ENCODE measurements around the gene SPHK2. TPM values are rescaled to one million over a fixed set of nuclear protein-coding genes. Genes with fewer than 3 reads are reported as not detected.

The SPHK2 gene
- polyA plus RNA-seq, 1 of the 3 experiments (the other 2 are of a cell fraction), result 14.8 TPM

DNA sequence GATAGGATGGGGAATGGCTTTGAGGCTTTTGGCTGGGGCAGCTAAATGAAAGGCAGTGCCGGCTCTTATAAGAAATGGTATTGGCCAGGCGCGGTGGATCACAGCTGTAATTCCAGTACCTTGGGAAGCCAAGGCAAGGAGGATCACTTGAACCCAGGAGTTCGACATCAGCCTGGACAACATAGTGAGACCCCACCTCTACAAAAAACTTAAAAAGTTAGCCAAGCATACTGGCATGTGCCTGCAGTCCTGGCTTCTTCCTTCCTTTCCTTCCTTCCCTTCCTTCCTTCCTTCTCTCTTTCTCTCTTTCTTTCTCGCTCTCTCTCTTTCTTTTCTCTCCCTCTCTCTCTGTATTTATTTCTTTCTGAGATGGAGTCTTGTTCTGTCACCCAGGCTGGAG lies 23.6 kb downstream of the SPHK2 start:
- H3K4me1 ChIP-seq (ENCODE audit: control insufficient read depth in 1 of 2, insufficient read depth in 2 of 2, low read depth in 1 of 2, low read length in 1 of 2), result peaks cover 10 to 13% of the 10 kb centered on the region in 2 experiments; a peak in 2 of 4 replicates
- no peaks in the 10 kb centered on the region for H3K36me3 ChIP-seq (replicated peaks in 1 of 2; ENCODE audit: control insufficient read depth in 1 of 2, insufficient read depth in 2 of 2, low read length in 1 of 2)
- ChIA-PET CTCF (interaction anchor here (1.2 to 1.9 kb wide), 2 partner anchors 73 to 145 kb away, joined by 4 to 5 read pairs; no protein-coding TSS in a partner anchor), POLR2A (interaction anchor here (0.7 kb wide), 2 partner anchors 9 to 29 kb away, joined by 3 read pairs; no protein-coding TSS in a partner anchor)
- H3K27me3 ChIP-seq (ENCODE audit: insufficient read depth), result no peaks in the 10 kb centered on the region
- no peak overlapping the region for H3K27ac ChIP-seq (ENCODE audit: low read depth in 2 of 2, low read length in 1 of 2)
- no peak for DNase-seq
- H3K9ac ChIP-seq, result no peak overlapping the region
- no peak overlapping the region for H2AFZ ChIP-seq (ENCODE audit: low read depth)
- TF ChIP-seq MXI1 (IDR thresholded peaks at IDR 0.05; ENCODE audit: low read depth, low read length) (no peak), FOXM1 (IDR thresholded peaks at IDR 0.05; ENCODE audit: low read depth) (no peak), REST (IDR thresholded peaks at IDR 0.05; ENCODE audit: low read depth, low read length) (no peak), TCF12 (IDR thresholded peaks at IDR 0.05) (no peak), ELF1 (IDR thresholded peaks at IDR 0.05) (no peak), USF1 (IDR thresholded peaks at IDR 0.05; ENCODE audit: borderline replicate concordance, low read depth) (no peak), SIN3A (IDR thresholded peaks at IDR 0.05; ENCODE audit: borderline replicate concordance, low read depth, low read length) (no peak)
- TF ChIP-seq, protein P1, sequence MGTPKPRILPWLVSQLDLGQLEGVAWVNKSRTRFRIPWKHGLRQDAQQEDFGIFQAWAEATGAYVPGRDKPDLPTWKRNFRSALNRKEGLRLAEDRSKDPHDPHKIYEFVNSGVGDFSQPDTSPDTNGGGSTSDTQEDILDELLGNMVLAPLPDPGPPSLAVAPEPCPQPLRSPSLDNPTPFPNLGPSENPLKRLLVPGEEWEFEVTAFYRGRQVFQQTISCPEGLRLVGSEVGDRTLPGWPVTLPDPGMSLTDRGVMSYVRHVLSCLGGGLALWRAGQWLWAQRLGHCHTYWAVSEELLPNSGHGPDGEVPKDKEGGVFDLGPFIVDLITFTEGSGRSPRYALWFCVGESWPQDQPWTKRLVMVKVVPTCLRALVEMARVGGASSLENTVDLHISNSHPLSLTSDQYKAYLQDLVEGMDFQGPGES (IDR thresholded peaks at IDR 0.05; ENCODE audit: low read depth, low read length), result no peak
- H3K9me3 ChIP-seq, result no peaks in the 10 kb centered on the region
- H3K4me3 ChIP-seq (ENCODE audit: low read depth in 2 of 2, low read length in 1 of 2), result no peak overlapping the region
- no peaks in the 10 kb centered on the region for H4K20me1 ChIP-seq (ENCODE audit: insufficient read depth)
- peaks cover 11% of the 10 kb centered on the region for H3F3A ChIP-seq (replicated peaks; ENCODE audit: insufficient read depth)
- H3K4me2 ChIP-seq, result no peak overlapping the region
- no peaks in the 10 kb centered on the region for H3K9me2 ChIP-seq
- H3K79me2 ChIP-seq (ENCODE audit: insufficient read depth), result no peaks in the 10 kb centered on the region
- WGBS (ENCODE audit: low lambda C conversion rate), result 91% methylated on average over 5 of the region's 5 CpGs

GRCh38 chr19:48644355-48644754 lies 25.0 kb downstream of the SPHK2 start:
- DNase-seq, result no peak
- peak overlapping the region; percentile 99; the same call in 1 of the 2 replicates for H3K4me2 ChIP-seq
- H3K9me3 ChIP-seq, result no peaks in the 10 kb centered on the region
- no peaks in the 10 kb centered on the region for H4K20me1 ChIP-seq (ENCODE audit: insufficient read depth)
- ChIA-PET CTCF (interaction anchor here (2.7 kb wide), 2 partner anchors 30 to 199 kb away, joined by 25 to 35 read pairs; no protein-coding TSS in a partner anchor), POLR2A (interaction anchor here (1.9 kb wide), 1 partner anchor 25 kb away, joined by 6 read pairs; the partner anchor contains the start of genes RPL18 and SPHK2)
- peaks cover 11% of the 10 kb centered on the region for H3F3A ChIP-seq (replicated peaks; ENCODE audit: insufficient read depth)
- no peak overlapping the region for H2AFZ ChIP-seq (ENCODE audit: low read depth)
- peak overlapping the region in 1 of 2 experiments; percentile 43; a peak in 2 of 4 replicates for H3K4me3 ChIP-seq (ENCODE audit: low read depth in 2 of 2, low read length in 1 of 2)
- 83% methylated on average over 4 of the region's 4 CpGs for WGBS (ENCODE audit: low lambda C conversion rate)
- H3K9ac ChIP-seq, result no peak overlapping the region
- no peaks in the 10 kb centered on the region for H3K9me2 ChIP-seq
- H3K79me2 ChIP-seq (ENCODE audit: insufficient read depth), result no peaks in the 10 kb centered on the region
- no peaks in the 10 kb centered on the region for H3K27me3 ChIP-seq (ENCODE audit: insufficient read depth)
- TF ChIP-seq CTCF (IDR thresholded peaks at IDR 0.05), result no peak
- no peak for TF ChIP-seq REST (IDR thresholded peaks at IDR 0.05; ENCODE audit: low read depth, low read length)
- no peak for TF ChIP-seq POLR2AphosphoS5 (IDR thresholded peaks at IDR 0.05; ENCODE audit: low read depth, low read length)
- no peaks in the 10 kb centered on the region for H3K36me3 ChIP-seq (replicated peaks in 1 of 2; ENCODE audit: control insufficient read depth in 1 of 2, insufficient read depth in 2 of 2, low read length in 1 of 2)
- peaks cover 4 to 6% of the 10 kb centered on the region in 2 experiments; a peak in 2 of 4 replicates for H3K4me1 ChIP-seq (ENCODE audit: control insufficient read depth in 1 of 2, insufficient read depth in 2 of 2, low read depth in 1 of 2, low read length in 1 of 2)
- no peak overlapping the region; a peak in 1 of 4 replicates for H3K27ac ChIP-seq (ENCODE audit: low read depth in 2 of 2, low read length in 1 of 2)

Measured in SK-N-SH (cell line).